Fibroblast of pulmonary artery (primary cell): ENCODE measurements around the gene SLC6A19.

ENCODE experiments used
- DNase-seq: peaks from one replicate; pipeline ENCODE4 v3.0.0-alpha.2; 2010; ENCODE audit warnings: low read depth
- H3K4me3 ChIP-seq: replicated peaks from 2 replicates; pipeline ENCODE4 v1.5.1; 2011; ENCODE audit warnings: low read depth, mild to moderate bottlenecking, control low read depth, low read length, moderate library complexity
- TF ChIP-seq, protein P1 (sequence below): IDR thresholded peaks from 2 replicates; pipeline ENCODE4 v1.5.1; 2011; ENCODE audit warnings: mild to moderate bottlenecking, control low read depth, low read length, inconsistent platforms; ENCODE audit errors: missing control alignments

SLC6A19 gene

DNA sequence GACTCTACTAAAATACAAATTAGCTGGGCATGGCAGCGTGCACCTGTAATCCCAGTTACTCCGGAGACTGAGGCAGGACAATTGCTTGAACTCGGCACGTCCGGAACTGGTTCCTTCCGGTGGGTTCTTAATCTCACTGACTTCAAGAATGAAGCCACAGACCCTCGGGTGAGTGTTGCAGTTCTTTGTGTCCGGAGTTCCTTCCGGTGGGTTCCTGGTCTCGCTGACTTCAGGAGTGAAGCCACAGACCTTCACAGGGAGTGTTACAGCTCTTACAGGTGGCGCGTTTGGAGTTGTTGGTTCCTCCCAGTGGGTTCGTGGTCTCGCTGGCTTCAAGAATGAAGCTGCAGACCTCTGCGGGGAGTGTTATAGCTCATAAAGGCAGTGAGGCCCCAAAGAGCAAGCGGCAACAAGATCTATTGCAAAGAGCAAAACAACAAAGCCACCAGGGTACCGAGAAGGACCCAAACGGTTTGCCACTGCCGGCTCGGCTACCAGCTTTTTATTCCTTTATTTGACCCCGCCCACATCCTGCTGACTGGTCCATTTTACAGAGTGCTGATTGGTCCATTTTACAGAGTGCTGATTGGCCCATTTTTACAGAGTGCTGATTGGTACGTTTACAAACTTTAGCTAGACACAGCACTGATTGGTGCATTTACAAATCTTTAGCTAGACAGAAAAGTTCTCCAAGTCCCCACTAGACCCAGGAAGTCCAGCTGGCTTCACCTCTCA lies 28.6 kb upstream of the SLC6A19 start:
- H3K4me3 ChIP-seq: no peak overlapping the region
- TF ChIP-seq, protein P1, sequence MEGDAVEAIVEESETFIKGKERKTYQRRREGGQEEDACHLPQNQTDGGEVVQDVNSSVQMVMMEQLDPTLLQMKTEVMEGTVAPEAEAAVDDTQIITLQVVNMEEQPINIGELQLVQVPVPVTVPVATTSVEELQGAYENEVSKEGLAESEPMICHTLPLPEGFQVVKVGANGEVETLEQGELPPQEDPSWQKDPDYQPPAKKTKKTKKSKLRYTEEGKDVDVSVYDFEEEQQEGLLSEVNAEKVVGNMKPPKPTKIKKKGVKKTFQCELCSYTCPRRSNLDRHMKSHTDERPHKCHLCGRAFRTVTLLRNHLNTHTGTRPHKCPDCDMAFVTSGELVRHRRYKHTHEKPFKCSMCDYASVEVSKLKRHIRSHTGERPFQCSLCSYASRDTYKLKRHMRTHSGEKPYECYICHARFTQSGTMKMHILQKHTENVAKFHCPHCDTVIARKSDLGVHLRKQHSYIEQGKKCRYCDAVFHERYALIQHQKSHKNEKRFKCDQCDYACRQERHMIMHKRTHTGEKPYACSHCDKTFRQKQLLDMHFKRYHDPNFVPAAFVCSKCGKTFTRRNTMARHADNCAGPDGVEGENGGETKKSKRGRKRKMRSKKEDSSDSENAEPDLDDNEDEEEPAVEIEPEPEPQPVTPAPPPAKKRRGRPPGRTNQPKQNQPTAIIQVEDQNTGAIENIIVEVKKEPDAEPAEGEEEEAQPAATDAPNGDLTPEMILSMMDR: no peak
- DNase-seq: no peak

DNA sequence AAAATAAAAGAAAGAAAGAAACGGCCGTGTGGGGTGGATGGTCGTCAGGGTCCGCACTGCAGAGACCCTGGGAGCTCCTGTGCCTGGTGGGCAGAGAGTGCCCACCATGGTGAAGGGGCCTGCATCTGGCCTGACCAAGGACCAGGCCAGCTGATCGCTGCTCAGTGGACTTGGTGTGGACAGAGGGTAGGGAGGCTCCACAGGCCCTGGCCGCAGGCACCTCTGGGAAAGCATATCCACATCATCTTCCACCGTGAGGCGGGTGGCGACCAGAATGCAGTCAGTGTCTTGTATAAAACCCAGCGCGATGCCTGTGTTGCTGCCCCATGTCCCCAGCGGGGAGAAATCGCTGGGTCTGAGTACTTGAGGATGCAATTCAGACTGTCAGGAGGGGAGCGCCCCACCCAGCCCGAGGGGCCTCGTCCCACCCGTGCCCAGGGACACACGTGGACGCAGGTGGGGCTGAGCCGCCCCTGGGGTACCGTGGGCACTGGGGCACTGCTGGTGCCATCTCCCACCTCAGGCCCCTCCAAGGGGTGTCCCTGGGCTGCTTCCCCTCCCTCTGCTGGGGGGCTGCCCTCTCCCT lies 27.8 kb upstream of the SLC6A19 start:
- no peak for DNase-seq
- TF ChIP-seq, protein P1: no peak
- no peak overlapping the region for H3K4me3 ChIP-seq

DNA sequence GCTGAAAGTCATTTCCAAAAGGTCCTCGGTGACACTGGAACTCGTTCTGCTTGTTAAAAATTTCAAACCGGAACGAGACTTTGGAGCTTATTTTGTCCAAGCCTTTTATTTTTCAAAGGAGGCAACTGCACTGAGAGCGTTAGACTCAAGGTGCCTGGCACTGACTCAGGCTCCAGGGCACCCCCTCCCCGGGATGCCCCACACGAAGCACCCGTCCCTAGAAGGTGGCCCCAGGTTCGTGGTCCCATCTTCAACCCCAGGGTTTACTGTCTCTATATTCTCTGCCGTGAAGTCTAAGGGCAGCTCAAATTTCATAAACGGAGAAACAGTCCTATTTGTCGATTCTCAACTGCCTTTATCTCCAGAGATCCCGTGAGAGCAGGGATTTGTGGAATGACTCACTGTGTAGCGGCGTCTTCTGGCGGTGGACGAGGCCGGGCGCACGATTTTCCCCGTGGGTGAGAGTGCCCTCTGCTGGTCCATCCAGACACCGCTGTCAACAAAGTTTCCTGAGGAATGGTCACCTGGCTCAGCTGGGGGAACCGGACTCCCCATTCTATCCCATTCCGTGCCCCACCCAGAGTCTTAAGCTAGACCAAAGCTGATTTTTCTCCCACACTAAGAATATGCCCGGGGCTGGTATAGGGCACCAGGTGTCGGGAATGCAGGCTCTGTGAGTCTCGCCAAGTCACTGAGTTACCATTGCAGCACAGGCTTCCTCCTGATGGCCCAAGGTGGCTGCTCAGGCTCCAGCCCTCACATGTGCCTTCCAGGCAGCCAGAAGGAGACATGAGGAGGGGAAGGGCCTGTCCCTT lies 27.1 kb upstream of the SLC6A19 start:
- TF ChIP-seq, protein P1: peak; percentile 73
- no peak overlapping the region for H3K4me3 ChIP-seq
- DNase-seq: peak; percentile 83

DNA sequence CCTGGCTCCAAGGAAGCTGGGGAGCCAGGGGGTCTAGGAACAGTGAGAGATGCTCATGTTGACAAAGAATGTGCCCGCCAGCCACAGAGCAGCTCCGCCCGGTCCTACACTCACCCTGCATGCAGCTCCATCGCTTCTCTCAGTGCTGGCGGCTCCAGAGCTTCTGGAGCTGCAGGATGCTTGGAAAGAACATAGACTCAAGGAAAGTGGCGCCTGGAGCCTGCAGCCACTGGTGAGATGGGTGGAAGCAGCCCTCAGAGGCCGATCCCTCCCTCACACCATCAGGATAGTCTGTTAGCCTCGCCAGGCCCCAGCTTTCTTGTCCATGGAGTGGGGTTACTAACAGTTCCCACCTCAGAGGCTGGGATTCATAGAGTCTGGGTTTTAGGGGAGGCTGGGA lies 26.4 kb upstream of the SLC6A19 start:
- no peak for DNase-seq
- TF ChIP-seq, protein P1: no peak
- no peak overlapping the region for H3K4me3 ChIP-seq

DNA sequence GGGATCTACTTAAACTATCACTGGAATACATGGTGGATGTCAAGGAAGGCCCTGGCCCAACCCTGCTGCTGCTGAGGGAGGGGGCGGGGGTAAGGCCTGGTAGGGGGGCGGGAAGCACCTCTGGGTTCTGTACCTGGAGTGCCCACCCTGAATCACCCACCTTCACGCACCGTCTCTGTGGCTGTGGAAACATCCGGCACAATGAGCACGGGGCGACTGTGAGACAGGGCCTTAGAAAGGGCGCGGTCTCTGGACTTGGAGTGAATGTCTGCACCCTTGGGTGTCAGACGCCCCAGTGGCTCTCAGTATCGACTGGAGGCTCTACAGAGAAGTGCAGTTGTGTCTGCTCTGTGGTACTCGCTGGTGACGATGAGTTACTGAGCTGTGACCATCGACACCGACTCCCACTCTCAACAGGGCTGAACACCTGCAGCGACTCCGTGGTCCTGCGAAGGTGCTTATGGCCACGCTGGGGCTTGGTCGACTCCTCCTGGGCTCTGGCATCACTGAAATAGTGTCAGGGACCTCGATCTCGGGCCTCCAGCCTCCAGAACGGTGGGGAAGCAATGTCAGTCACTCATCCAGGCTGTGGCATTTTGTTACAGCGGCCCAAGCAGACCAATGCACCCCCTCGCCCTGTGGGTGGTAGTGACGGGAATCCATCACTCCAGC lies 25.5 kb upstream of the SLC6A19 start:
- DNase-seq: no peak
- no peak overlapping the region for H3K4me3 ChIP-seq
- TF ChIP-seq, protein P1: no peak

DNA sequence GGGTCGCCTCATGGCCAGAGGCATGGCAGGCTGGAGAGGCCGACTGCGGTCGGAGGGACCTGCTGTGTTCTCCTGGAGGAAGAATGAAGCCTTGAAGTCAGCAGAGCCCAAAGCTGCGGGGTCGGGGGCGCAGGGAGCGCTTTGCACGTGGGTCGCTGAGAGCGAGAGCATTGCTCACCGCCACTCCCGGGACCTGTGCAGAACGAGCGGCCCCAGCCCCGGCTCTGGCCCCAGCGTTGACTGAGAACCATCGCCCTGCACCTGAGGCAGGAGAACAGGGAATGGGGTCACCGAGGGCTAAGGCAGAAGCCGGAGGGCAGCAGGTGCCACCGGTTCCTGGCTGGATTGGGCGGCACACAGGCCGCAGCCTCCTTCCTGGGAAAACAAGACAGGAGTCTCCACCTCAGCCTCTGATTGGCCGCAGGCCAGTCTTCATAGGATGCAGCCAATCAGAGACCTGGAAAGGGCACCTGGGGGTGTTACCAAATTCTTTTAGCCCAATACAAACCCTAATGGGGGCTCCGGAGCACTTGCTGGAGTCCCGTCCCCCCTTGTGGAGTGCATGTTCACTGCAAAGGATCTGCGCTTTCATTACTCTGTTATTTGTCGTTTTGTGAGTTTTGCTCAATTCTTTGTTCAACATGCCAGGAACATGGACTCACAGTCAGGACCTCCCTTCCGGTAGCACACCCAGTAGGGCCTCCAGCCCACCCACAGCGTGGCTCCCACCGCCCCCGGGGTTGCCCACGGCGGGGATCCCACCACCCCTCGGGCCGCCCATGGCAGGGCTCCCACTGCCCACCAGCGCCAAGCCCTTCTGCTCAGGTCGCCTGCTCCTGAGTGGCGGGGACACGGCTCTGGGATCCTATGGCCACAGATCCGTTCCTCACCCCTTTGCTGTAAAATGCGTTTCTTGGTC lies 24.7 kb upstream of the SLC6A19 start:
- H3K4me3 ChIP-seq: no peak overlapping the region
- TF ChIP-seq, protein P1: no peak
- DNase-seq: no peak
